ENCODE data around the gene TRIAP1. TPM values are rescaled to one million over a fixed set of nuclear protein-coding genes. Genes with fewer than 3 reads are reported as not detected.

The TRIAP1 gene
- total and polyA plus RNA-seq, 2 donors (not counting 3 experiments of a cell fraction or from before 2014, with no cell fraction given): 26.1 to 46.0 TPM

- ChIA-PET CTCF (interaction anchor here (0.7 to 1.0 kb wide), 3 partner anchors 10 to 16 kb away, joined by 3 to 4 read pairs (median 3); no protein-coding TSS in a partner anchor), POLR2A (no interaction called here)
- no peaks in the 10 kb centered on the region for H3K79me2 ChIP-seq (ENCODE audit: control insufficient read depth, insufficient read depth, low read length)
- H3K27me3 ChIP-seq (ENCODE audit: control insufficient read depth in 2 of 2, insufficient read depth in 2 of 2, low read length in 2 of 2): no peaks in the 10 kb centered on the region
- no peaks in the 10 kb centered on the region for H3K9me3 ChIP-seq (replicated peaks; ENCODE audit: control insufficient read depth, insufficient read depth, low read length)
- TF ChIP-seq EZH2 (IDR thresholded peaks at IDR 0.05; ENCODE audit: borderline replicate concordance, low read depth, low read length, severe bottlenecking): no peak
- TF ChIP-seq MAX (IDR thresholded peaks at IDR 0.05; ENCODE audit: insufficient read depth, insufficient read length): no peak
- no peak for TF ChIP-seq POLR2A (IDR thresholded peaks at IDR 0.05; ENCODE audit: low read depth, low read length)
- no peak for TF ChIP-seq FOS (IDR thresholded peaks at IDR 0.05; ENCODE audit: borderline replicate concordance, insufficient read depth, low read length)
- no peak for TF ChIP-seq CTCF (IDR thresholded peaks at IDR 0.05; ENCODE audit: extremely low read depth in 1 of 2, insufficient read depth in 1 of 2, low read depth in 1 of 2, low read length in 2 of 2)
- no peak for TF ChIP-seq POLR2AphosphoS5 (IDR thresholded peaks at IDR 0.05; ENCODE audit: insufficient read depth, low read depth, low read length)
- no peak for DNase-seq (ENCODE audit: low read depth, low spot score)
- H4K20me1 ChIP-seq (replicated peaks; ENCODE audit: control insufficient read depth, extremely low read depth, insufficient read depth, low read length): no peaks in the 10 kb centered on the region
- dilution Hi-C loops (cut with MboI; ENCODE audit: extremely low pct_ligation_motif_present, low sequenced_read_pairs) (no loop called here), intact Hi-C loops (cut with micrococcal nuclease) (no loop called here)
- H2AFZ ChIP-seq (ENCODE audit: low read depth, low read length): no peak overlapping the region
- no peak overlapping the region for H3K27ac ChIP-seq (ENCODE audit: insufficient read depth, low read depth, low read length)
- no peaks in the 10 kb centered on the region for H3K36me3 ChIP-seq (ENCODE audit: control insufficient read depth in 2 of 2, extremely low read depth in 1 of 2, insufficient read depth in 2 of 2, low read length in 2 of 2)
- FAIRE-seq: no peak
- no peak overlapping the region for H3K4me2 ChIP-seq (ENCODE audit: insufficient read depth, low read length)
- H3K9me1 ChIP-seq (replicated peaks; ENCODE audit: control insufficient read depth, extremely low read depth, insufficient read depth, low read length): no peaks in the 10 kb centered on the region
- H3K4me3 ChIP-seq (replicated peaks in 1 of 3; ENCODE audit: insufficient read depth in 1 of 3, low read depth in 1 of 3, low read length in 3 of 3): no peak overlapping the region
- H3K4me1 ChIP-seq (ENCODE audit: control insufficient read depth, extremely low read depth, insufficient read depth, low read length): peaks cover 7% of the 10 kb centered on the region
- no peak overlapping the region for H3K9ac ChIP-seq (replicated peaks; ENCODE audit: extremely low read depth, insufficient read depth, low read length)
- no TSS peak for BruUV-seq (replicated peaks)
Measured at GRCh38 chr12:120485961-120486881, 40.0 kb upstream of the TRIAP1 start.
